ENCODE data around the gene STK32C. TPM values are rescaled to one million over a fixed set of nuclear protein-coding genes. Genes with fewer than 3 reads are reported as not detected.
"Not testable (repeated sequence)": the region's sequence is repeated elsewhere in the genome, so short reads cannot be mapped to it uniquely, and the experiment has no call there.

Gene STK32C
- total RNA-seq, 4 donors from 2014 or later, result 4.8 to 6.4 (median 5.7) TPM

DNA sequence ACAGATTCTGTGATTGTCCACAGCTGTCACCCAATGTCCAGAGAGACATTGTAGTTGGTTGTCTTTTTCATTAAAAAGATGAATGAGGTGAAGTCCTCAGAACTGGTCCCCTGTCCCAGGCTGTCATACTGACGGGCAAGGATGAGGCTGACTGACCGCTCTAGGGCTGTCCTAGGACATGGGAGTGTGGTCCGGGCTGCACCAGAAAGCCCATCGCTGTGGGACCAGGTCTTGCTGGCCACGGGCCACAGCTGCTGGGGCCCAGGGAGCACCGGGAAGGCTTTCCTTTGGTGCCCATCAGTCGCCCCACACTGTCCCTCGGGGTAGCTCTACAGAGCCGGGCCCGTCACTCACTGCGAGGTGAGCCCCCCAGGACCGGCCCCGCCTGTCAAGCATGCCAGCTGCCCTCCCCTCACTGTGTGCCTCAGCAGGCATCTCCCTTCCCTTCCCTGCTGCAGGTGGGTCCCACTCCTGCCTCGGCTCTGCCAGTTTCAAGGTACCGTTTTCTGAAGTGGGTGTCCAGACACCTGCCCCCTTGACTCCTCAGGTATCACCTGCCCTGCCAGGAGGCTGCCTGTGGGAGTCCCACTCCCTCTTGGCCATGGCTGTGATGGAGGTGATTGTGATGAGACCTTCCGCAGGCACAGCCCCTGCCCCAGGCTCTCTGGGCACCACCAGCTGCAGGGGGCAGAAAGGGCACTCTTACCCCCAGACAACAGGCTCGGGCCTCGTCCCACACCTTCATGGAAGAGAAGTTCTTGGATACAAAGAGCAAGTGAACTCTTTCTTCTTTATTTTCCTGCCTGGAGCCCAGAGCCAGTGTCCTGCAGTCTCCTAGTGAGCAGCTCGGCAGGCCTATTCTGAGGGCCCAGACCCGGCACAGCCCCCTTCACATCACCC lies 46.0 kb upstream of the STK32C start:
- no peak for DNase-seq (ENCODE audit: low spot score in 2 of 2)
- TF ChIP-seq POLR2A (IDR thresholded peaks at IDR 0.05), result no peak
- TF ChIP-seq, protein P1, sequence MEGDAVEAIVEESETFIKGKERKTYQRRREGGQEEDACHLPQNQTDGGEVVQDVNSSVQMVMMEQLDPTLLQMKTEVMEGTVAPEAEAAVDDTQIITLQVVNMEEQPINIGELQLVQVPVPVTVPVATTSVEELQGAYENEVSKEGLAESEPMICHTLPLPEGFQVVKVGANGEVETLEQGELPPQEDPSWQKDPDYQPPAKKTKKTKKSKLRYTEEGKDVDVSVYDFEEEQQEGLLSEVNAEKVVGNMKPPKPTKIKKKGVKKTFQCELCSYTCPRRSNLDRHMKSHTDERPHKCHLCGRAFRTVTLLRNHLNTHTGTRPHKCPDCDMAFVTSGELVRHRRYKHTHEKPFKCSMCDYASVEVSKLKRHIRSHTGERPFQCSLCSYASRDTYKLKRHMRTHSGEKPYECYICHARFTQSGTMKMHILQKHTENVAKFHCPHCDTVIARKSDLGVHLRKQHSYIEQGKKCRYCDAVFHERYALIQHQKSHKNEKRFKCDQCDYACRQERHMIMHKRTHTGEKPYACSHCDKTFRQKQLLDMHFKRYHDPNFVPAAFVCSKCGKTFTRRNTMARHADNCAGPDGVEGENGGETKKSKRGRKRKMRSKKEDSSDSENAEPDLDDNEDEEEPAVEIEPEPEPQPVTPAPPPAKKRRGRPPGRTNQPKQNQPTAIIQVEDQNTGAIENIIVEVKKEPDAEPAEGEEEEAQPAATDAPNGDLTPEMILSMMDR (IDR thresholded peaks at IDR 0.05), result no peak
- no peak overlapping the region for H3K4me3 ChIP-seq (ENCODE audit: low read depth, poor library complexity, severe bottlenecking)
- 89 to 95% methylated on average over 19 to 20 of the region's 20 CpGs for WGBS, 2 donors
- intact Hi-C loops (cut with DNase I; ENCODE audit: low total_unique reads), result loop anchor here (5.0 kb wide), 1 partner anchor 131 kb away; no protein-coding TSS in a partner anchor

DNA sequence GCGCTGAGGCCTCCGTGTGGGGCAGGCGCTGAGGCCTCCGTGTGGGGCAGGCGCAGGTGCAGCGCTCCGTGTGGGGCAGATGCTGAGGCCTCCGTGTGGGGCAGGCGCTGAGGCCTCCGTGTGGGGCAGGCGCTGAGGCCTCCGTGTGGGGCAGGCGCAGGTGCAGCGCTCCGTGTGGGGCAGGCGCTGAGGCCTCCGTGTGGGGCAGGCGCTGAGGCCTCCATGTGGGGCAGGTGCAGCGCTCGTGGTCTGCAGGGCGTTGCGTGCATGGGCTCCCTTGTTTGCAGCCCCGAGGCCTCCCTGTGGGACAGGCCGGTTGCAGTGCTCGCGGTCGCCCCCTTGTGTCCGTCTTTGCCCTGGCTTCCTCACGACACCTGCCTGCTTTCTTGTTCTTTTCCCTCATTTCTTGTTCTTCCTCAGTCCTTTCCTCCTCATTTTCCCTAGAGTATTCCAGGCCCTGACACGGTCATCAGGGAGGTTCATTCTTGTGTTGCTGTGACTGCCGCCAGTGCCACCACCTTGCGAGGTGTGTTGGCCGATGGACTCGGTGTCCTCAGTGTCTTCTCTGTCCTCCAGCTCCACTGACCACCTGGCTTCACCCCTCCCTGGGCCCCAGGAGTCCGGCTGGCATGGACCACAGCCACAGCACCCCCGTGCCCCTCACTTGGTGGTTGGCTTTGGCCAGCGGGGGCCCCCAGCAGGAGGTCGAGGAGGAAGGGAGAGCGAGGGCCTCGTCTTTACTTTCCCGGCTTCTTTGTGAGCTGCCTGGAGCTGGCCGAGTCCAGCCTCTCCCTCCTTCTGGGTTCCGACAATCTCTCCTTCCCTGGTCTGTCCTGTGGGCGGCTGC lies 44.9 kb upstream of the STK32C start:
- WGBS, 2 donors, result 70 to 73% methylated on average over 23 to 43 of the region's 44 CpGs
- H3K4me3 ChIP-seq (ENCODE audit: low read depth, poor library complexity, severe bottlenecking), result not testable (repeated sequence)
- peak in 1 of 2 donors; percentile 93 for DNase-seq (ENCODE audit: low spot score in 2 of 2)
- TF ChIP-seq, protein P1 (IDR thresholded peaks at IDR 0.05), result peak in 1 of 3 donors; percentile 24
- intact Hi-C loops (cut with DNase I; ENCODE audit: low total_unique reads), result loop anchor here (5.0 kb wide), 1 partner anchor 130 kb away; no protein-coding TSS in a partner anchor

DNA sequence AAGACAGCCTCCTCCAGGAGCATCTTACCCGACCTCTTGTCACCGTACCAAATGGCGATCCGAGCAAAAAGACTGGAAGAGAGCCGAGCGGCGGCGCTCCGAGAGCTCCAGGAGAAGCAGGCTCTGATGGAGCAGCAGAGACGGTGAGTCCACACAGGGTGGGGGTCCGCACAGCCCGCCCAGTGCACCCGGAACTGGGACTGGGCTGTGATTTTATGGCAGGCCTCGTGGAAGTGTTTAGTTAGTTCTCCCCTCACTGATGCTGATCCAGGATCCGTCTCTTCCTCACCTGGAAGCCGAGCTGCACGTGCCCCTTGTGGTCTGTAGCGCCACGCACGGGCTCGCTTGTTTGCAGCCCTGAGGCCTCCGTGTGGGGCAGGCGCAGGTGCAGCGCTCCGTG lies 43.9 kb upstream of the STK32C start:
- intact Hi-C loops (cut with DNase I; ENCODE audit: low total_unique reads), result loop anchor here (5.0 kb wide), 1 partner anchor 129 kb away; no protein-coding TSS in a partner anchor
- 90 to 94% methylated on average over 25 of the region's 25 CpGs for WGBS, 2 donors
- DNase-seq (ENCODE audit: low spot score in 2 of 2), result no peak
- H3K4me3 ChIP-seq (ENCODE audit: low read depth, poor library complexity, severe bottlenecking), result no peak overlapping the region
- TF ChIP-seq, protein P1 (IDR thresholded peaks at IDR 0.05), result no peak
- TF ChIP-seq POLR2A (IDR thresholded peaks at IDR 0.05), result no peak

DNA sequence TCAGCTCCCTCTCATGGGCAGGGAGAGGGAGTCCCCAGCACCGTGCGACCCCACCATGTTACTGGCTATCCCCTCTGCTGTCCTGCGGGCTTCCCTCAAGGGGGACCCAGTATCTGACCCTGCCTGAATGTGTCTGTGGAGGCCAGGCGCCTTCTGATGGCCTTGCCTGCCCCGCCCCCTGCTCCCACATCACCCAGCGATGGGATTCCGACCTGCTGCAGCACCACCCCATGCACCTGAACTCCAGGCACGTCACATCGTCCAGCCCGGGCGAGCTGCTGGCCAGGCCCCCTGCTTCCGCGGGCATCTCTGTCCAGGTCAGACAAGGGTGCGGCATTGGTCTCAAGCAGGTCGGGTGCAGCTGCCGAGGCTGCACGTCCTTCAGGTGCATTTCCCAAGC lies 43.2 kb upstream of the STK32C start:
- intact Hi-C loops (cut with DNase I; ENCODE audit: low total_unique reads), result loop anchor here (5.0 kb wide), 1 partner anchor 129 kb away; no protein-coding TSS in a partner anchor
- TF ChIP-seq, protein P1 (IDR thresholded peaks at IDR 0.05), result no peak
- no peak for TF ChIP-seq POLR2A (IDR thresholded peaks at IDR 0.05)
- H3K4me3 ChIP-seq (ENCODE audit: low read depth, poor library complexity, severe bottlenecking), result no peak overlapping the region
- DNase-seq (ENCODE audit: low spot score in 2 of 2), result no peak
- WGBS, 2 donors, result 96% methylated on average over 15 to 17 of the region's 17 CpGs

GRCh38 chr10:132350391-132350790 lies 42.6 kb upstream of the STK32C start:
- intact Hi-C loops (cut with DNase I; ENCODE audit: low total_unique reads), result loop anchor here (5.0 kb wide), 1 partner anchor 128 kb away; no protein-coding TSS in a partner anchor
- DNase-seq (ENCODE audit: low spot score in 2 of 2), result no peak
- H3K4me3 ChIP-seq (ENCODE audit: low read depth, poor library complexity, severe bottlenecking), result no peak overlapping the region
- no peak for TF ChIP-seq POLR2A (IDR thresholded peaks at IDR 0.05)
- TF ChIP-seq, protein P1 (IDR thresholded peaks at IDR 0.05), result no peak
- WGBS, 2 donors, result 78 to 84% methylated on average over 11 of the region's 11 CpGs
